B cell (primary cell): ENCODE data around the gene LTC4S.

Source experiments
- EZH2 ChIP-seq: IDR thresholded peaks from 2 replicates; pipeline ENCODE4 v1.6.1; 2012; ENCODE audit warnings: borderline replicate concordance, low read depth, mild to moderate bottlenecking, moderate library complexity, low read length; ENCODE audit not compliant: insufficient read depth, poor library complexity, severe bottlenecking
- TF ChIP-seq, protein P1 (sequence below): fragments of 200-600 bp; IDR thresholded peaks from one replicate; pipeline ENCODE4 v1.8.0; 2022; ENCODE audit warnings: antibody characterized with exemption, mild to moderate bottlenecking

DNA sequence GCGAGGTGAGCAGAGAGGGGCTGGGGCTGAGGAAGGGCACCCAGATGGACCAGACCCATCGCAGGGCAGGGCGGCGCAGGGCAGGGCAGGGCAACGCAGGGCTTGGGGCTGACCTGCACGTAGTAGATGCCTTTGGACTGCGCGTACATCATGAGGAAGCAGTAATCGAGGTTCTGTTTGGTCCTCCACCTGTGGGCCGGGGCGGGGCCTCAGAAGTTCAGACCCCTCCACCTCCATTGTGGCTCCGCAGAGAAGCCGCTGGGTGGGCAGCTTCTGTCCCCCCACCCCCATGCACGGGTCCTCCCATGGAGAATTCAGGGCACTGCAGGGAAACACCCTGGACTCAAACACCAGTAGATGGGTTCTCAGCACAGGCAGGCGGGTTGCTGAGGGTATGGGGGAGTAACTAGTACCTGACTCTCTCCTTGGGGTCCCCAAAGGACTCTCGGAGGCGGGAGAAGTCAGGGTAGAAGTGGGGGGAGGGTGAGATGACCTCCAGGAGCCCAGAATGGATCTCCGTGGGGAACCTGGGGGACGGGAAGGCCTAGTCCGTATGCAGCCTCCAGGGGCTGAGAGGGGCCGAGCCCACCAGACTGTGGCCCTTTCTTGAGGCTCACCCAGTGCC is 6.4 kb downstream of the LTC4S start:
- TF ChIP-seq, protein P1, sequence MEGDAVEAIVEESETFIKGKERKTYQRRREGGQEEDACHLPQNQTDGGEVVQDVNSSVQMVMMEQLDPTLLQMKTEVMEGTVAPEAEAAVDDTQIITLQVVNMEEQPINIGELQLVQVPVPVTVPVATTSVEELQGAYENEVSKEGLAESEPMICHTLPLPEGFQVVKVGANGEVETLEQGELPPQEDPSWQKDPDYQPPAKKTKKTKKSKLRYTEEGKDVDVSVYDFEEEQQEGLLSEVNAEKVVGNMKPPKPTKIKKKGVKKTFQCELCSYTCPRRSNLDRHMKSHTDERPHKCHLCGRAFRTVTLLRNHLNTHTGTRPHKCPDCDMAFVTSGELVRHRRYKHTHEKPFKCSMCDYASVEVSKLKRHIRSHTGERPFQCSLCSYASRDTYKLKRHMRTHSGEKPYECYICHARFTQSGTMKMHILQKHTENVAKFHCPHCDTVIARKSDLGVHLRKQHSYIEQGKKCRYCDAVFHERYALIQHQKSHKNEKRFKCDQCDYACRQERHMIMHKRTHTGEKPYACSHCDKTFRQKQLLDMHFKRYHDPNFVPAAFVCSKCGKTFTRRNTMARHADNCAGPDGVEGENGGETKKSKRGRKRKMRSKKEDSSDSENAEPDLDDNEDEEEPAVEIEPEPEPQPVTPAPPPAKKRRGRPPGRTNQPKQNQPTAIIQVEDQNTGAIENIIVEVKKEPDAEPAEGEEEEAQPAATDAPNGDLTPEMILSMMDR: no peak
- TF ChIP-seq EZH2: no peak
